ENCODE results near the gene KCNB1.

GRCh38 chr20:49446080-49446479 is 36.4 kb downstream of the KCNB1 start:
- TF ChIP-seq CTCF (IDR thresholded peaks at IDR 0.05), result no peak
- no peak for TF ChIP-seq EZH2 (IDR thresholded peaks at IDR 0.05; ENCODE audit: borderline replicate concordance, insufficient read depth, low read depth, low read length, poor library complexity, severe bottlenecking)

Data from B cell (primary cell).